ENCODE data around the gene ARHGAP21. TPM values are rescaled to one million over a fixed set of nuclear protein-coding genes. Genes with fewer than 3 reads are reported as not detected.
A peak's percentile ranks its signal among the peaks of the same experiment; 100 is the strongest.

Gene ARHGAP21
- polyA plus RNA-seq, 1 donor (not counting 4 experiments of a cell fraction or from before 2014, with no cell fraction given) = 78.5 TPM

DNA sequence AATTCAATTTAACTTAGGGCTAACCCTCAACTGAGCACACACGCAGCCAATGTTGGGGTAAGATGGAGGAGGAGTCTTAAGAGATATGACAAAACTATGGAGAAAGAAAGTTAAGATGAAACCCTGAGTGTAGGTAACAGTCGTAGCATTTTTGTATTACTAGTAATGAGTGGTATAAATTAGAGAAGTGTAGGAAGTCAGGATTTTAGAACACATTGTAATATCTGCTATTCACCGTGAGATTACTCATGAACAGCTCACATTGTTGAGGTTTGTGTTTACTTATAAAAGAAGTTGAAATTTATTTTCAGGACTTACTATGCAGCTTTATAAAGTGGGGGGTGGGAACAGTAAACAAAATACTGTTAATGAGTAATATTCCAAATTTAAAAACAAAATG lies 107.2 kb downstream of the ARHGAP21 start:
- Histone ChIP-seq H3K9me3 (ENCODE audit: control insufficient read depth, low read depth, low read length) (no peaks in the 10 kb centered on the region), H3K9ac (ENCODE audit: control insufficient read depth, extremely low read depth, insufficient read depth, low read length) (no peak overlapping the region), H3K9me1 (ENCODE audit: control insufficient read depth, extremely low read depth, insufficient read depth, low read length) (no peaks in the 10 kb centered on the region), H3K27ac (ENCODE audit: control insufficient read depth, insufficient read depth, low read length) (peak overlapping the region; percentile 29), H3K4me1 (ENCODE audit: control insufficient read depth, extremely low read depth, insufficient read depth, low read length) (peaks cover 17% of the 10 kb centered on the region), H3K4me2 (ENCODE audit: control insufficient read depth, extremely low read depth, insufficient read depth, low read depth, low read length) (no peak overlapping the region), H3K27me3 (ENCODE audit: control insufficient read depth, extremely low read depth, insufficient read depth, low read length) (no peaks in the 10 kb centered on the region), H4K20me1 (ENCODE audit: control insufficient read depth, extremely low read depth, insufficient read depth, low read length) (no peaks in the 10 kb centered on the region), H2AFZ (ENCODE audit: control insufficient read depth, low read length) (no peak overlapping the region), H3K36me3 (ENCODE audit: control insufficient read depth in 2 of 2, extremely low read depth in 1 of 2, insufficient read depth in 2 of 2, low read length in 2 of 2) (peaks cover 4 to 13% of the 10 kb centered on the region in 2 experiments), H3K79me2 (ENCODE audit: control insufficient read depth, insufficient read depth, low read length) (peaks cover 12% of the 10 kb centered on the region), H3K4me3 (ENCODE audit: control insufficient read depth in 2 of 3, extremely low read depth in 1 of 3, insufficient read depth in 2 of 3, low read depth in 1 of 3, low read length in 3 of 3) (no peak overlapping the region)
- FAIRE-seq (no peak), DNase-seq (ENCODE audit: low read depth, low spot score) (no peak)
- dilution Hi-C loops (cut with MboI; ENCODE audit: extremely low pct_ligation_motif_present, low sequenced_read_pairs) = no loop called here
- TF ChIP-seq CTCF (optimal IDR thresholded peaks at IDR 0.05 in 1 of 3, IDR thresholded peaks at IDR 0.05 in 1 of 3, conservative IDR thresholded peaks at IDR 0.05 in 1 of 3; ENCODE audit: extremely low read depth in 1 of 3, insufficient read depth in 2 of 3, low read length in 3 of 3) = no peak
- no peak for TF ChIP-seq EZH2 (IDR thresholded peaks at IDR 0.05; ENCODE audit: low read length)

DNA sequence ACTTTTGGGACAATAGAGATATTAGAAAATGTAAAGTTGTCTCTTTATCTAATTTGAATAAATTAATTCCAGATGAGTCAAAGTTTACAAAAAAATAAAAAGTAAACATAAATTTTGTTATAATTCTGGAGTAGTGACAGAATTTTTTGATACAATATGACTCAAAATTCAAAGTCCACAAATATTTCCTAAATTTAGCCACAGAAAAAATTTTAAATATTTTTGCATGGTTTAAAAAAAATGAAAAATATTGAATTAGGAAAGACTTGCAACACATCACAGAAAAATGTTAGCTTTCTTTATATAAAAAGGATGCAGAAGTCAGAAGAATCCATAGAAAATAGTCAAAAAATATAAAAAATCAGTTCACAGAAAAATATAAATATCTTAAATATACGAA lies 117.7 kb downstream of the ARHGAP21 start:
- Histone ChIP-seq H3K9me1 (ENCODE audit: control insufficient read depth, extremely low read depth, insufficient read depth, low read length) (no peaks in the 10 kb centered on the region), H4K20me1 (ENCODE audit: control insufficient read depth, extremely low read depth, insufficient read depth, low read length) (no peaks in the 10 kb centered on the region)
- dilution Hi-C loops (cut with MboI; ENCODE audit: extremely low pct_ligation_motif_present, low sequenced_read_pairs) = no loop called here

More for the DNA sequence above, 117.7 kb downstream of the ARHGAP21 start:
- Histone ChIP-seq H3K4me2 (ENCODE audit: control insufficient read depth, extremely low read depth, insufficient read depth, low read depth, low read length) (no peak overlapping the region), H3K4me3 (ENCODE audit: control insufficient read depth in 2 of 3, extremely low read depth in 1 of 3, insufficient read depth in 2 of 3, low read depth in 1 of 3, low read length in 3 of 3) (no peak overlapping the region), H3K27me3 (ENCODE audit: control insufficient read depth, extremely low read depth, insufficient read depth, low read length) (no peaks in the 10 kb centered on the region), H3K79me2 (ENCODE audit: control insufficient read depth, insufficient read depth, low read length) (no peaks in the 10 kb centered on the region), H3K9me3 (ENCODE audit: control insufficient read depth, low read depth, low read length) (no peaks in the 10 kb centered on the region), H3K4me1 (ENCODE audit: control insufficient read depth, extremely low read depth, insufficient read depth, low read length) (peaks cover 5% of the 10 kb centered on the region), H2AFZ (ENCODE audit: control insufficient read depth, low read length) (no peak overlapping the region), H3K27ac (ENCODE audit: control insufficient read depth, insufficient read depth, low read length) (no peak overlapping the region), H3K36me3 (ENCODE audit: control insufficient read depth in 2 of 2, extremely low read depth in 1 of 2, insufficient read depth in 2 of 2, low read length in 2 of 2) (peaks cover 8 to 19% of the 10 kb centered on the region in 2 experiments), H3K9ac (ENCODE audit: control insufficient read depth, extremely low read depth, insufficient read depth, low read length) (no peak overlapping the region)
- FAIRE-seq (no peak), DNase-seq (ENCODE audit: low read depth, low spot score) (no peak)
- TF ChIP-seq CTCF (optimal IDR thresholded peaks at IDR 0.05 in 1 of 3, IDR thresholded peaks at IDR 0.05 in 1 of 3, conservative IDR thresholded peaks at IDR 0.05 in 1 of 3; ENCODE audit: extremely low read depth in 1 of 3, insufficient read depth in 2 of 3, low read length in 3 of 3) (no peak), EZH2 (IDR thresholded peaks at IDR 0.05; ENCODE audit: low read length) (no peak)
